ENCODE results near the gene DDN. TPM values are rescaled to one million over a fixed set of nuclear protein-coding genes. Genes with fewer than 3 reads are reported as not detected.

DDN gene
- total RNA-seq, 1 experiment from 2014 or later = 0.35 TPM

GRCh38 chr12:49013428-49013827 lies 14.3 kb upstream of the DDN start:
- TF ChIP-seq, protein P1, sequence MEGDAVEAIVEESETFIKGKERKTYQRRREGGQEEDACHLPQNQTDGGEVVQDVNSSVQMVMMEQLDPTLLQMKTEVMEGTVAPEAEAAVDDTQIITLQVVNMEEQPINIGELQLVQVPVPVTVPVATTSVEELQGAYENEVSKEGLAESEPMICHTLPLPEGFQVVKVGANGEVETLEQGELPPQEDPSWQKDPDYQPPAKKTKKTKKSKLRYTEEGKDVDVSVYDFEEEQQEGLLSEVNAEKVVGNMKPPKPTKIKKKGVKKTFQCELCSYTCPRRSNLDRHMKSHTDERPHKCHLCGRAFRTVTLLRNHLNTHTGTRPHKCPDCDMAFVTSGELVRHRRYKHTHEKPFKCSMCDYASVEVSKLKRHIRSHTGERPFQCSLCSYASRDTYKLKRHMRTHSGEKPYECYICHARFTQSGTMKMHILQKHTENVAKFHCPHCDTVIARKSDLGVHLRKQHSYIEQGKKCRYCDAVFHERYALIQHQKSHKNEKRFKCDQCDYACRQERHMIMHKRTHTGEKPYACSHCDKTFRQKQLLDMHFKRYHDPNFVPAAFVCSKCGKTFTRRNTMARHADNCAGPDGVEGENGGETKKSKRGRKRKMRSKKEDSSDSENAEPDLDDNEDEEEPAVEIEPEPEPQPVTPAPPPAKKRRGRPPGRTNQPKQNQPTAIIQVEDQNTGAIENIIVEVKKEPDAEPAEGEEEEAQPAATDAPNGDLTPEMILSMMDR (conservative IDR thresholded peaks at IDR 0.05) = no peak
- Histone ChIP-seq H3K79me1 (ENCODE audit: insufficient read depth, low read depth, low read length, poor library complexity, severe bottlenecking) (peaks cover 3% of the 10 kb centered on the region), H3K4ac (ENCODE audit: low read depth, low read length) (no peak overlapping the region), H3K4me2 (ENCODE audit: insufficient read depth, insufficient read length, low read length) (no peak overlapping the region), H3K9me3 (ENCODE audit: control insufficient read depth, low read depth, low read length) (no peaks in the 10 kb centered on the region), H3T11ph (ENCODE audit: low read length) (no peak overlapping the region), H2BK15ac (ENCODE audit: low read depth, low read length) (no peak overlapping the region), H2BK5ac (ENCODE audit: insufficient read length, low read length) (no peak overlapping the region), H4K8ac (replicated peaks; ENCODE audit: insufficient read length, low read depth, low read length) (no peak overlapping the region), H3K4me1 (ENCODE audit: insufficient read depth, low read length) (no peaks in the 10 kb centered on the region), H2BK120ac (ENCODE audit: low read depth, low read length, poor library complexity, severe bottlenecking) (no peak overlapping the region), H3K14ac (ENCODE audit: insufficient read depth, low read length) (no peak overlapping the region), H4K20me1 (ENCODE audit: control insufficient read depth, insufficient read depth, insufficient read length) (no peaks in the 10 kb centered on the region), H3K9ac (ENCODE audit: extremely low read depth, insufficient read length, low read length) (no peak overlapping the region), H4K91ac (ENCODE audit: insufficient read length, low read depth, low read length) (no peak overlapping the region), H2BK20ac (ENCODE audit: low read depth, low read length, poor library complexity, severe bottlenecking) (no peak overlapping the region), H2BK12ac (ENCODE audit: insufficient read length, low read depth, low read length) (no peak overlapping the region), H3K27ac (ENCODE audit: insufficient read length, low read depth, low read length) (no peak overlapping the region), H3K23ac (ENCODE audit: insufficient read length, low read depth, low read length) (no peak overlapping the region), H4K5ac (ENCODE audit: insufficient read length, low read depth, low read length) (no peak overlapping the region), H3K56ac (ENCODE audit: insufficient read length, low read depth, low read length) (no peak overlapping the region), H3K18ac (ENCODE audit: insufficient read length, low read depth, low read length) (no peak overlapping the region), H2AK5ac (ENCODE audit: insufficient read length, low read length) (no peak overlapping the region), H3K23me2 (ENCODE audit: insufficient read length, low read depth, low read length, poor library complexity, severe bottlenecking) (peaks cover 6% of the 10 kb centered on the region), H3K79me2 (ENCODE audit: insufficient read depth, low read length) (no peaks in the 10 kb centered on the region), H2AFZ (ENCODE audit: low read length) (no peak overlapping the region), H3K27me3 (ENCODE audit: insufficient read depth, low read length) (no peaks in the 10 kb centered on the region)
- DNase-seq = no peak
- H3K27me3 Mint-ChIP-seq (ENCODE audit: low read depth) = no peaks in the 10 kb centered on the region; the same call in 1 of the 2 replicates
- peaks cover 9 to 12% of the 10 kb centered on the region in 2 experiments for H3K4me1 Mint-ChIP-seq
- H3K27ac Mint-ChIP-seq = no peak overlapping the region
- no CpG with 5 or more reads among the region's 3 CpGs for WGBS (ENCODE audit: extremely low coverage, insufficient read length, low lambda C conversion rate)
- H3K4me3 Mint-ChIP-seq = no peak overlapping the region
- H3K9me3 Mint-ChIP-seq = no peaks in the 10 kb centered on the region
- H3K36me3 Mint-ChIP-seq (ENCODE audit: insufficient read depth in 1 of 3, low read depth in 3 of 3) = peaks cover 0 to 6% (median 2%) of the 10 kb centered on the region in 3 experiments; a peak in 2 of 7 replicates
